T-helper 1 cell (primary cell): Measurements from ENCODE around the gene DOCK9.

Experiments
- DNase-seq, 5 donors: peaks; one replicate each; pipeline ENCODE4 v3.0.0-alpha.2; 2012 to 2020

Gene DOCK9

DNA sequence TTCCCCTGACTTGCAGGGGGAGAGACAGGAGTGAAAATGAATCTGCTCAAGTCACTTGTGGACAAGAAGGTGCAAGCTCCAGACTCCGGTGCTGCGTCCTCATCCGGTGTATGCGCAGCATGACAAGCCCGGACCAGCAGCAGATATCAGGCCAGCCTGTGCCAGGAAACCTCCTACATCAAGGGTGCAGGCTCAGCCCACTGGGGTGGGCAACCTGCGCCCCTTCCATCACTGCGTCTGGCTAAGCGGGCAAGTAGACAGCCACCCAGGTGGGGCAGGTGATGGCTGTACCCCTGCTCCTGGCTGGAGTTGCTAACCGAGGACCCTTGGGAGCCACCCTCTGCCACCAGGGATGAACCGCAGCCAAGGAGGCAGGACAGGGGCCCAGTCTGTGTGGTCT lies 192.5 kb downstream of the DOCK9 start:
- no peak for DNase-seq

DNA sequence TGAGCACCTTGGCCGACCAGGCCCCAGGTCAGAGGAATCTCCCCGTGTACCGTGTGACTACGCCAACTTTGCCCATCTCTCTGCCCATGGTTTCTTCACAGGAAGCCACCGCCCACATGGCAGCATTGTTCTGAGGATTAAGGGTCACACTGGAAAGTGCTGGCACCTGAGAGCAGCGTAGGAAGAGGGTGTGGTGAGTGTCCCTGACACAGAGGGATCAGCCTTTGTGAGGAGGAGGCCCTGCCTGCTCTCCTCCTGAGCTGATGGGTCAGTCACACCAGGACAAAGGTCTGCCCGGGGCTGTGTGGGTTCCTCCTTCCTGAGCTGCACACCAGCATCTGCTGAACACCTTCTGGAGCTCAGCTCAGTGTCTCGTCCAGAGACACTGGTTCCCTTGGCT lies 193.2 kb downstream of the DOCK9 start:
- no peak for DNase-seq

DNA sequence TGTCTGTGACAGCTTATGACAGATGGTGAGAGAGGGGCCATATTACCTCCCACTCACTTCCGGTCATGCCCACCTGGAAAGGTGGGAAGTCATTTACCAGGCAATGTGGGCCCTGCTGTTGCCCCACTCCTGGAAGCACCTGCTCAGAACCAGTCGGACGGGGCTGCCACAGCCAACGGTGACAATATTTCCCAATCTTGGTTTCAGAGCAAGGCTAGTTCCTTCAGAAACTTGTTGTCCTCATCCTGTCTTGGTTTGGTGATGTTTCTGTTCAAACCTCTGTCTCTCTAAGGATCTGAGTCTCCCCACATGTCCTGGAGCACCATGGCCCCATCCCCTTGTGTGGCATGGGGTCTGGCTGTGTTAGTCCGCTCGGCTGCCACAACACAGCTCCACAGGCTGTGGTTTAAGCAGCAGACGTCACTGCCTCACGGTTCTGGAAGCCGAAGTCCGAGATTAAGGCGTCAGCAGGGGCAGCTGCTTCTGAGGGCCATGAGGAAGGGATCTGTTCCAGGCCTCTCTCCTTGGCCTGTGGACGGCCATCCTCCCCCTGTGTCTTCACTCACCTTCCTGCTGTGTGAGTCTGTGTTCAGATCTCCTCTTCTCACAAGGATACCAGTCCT lies 193.9 kb downstream of the DOCK9 start:
- no peak for DNase-seq

DNA sequence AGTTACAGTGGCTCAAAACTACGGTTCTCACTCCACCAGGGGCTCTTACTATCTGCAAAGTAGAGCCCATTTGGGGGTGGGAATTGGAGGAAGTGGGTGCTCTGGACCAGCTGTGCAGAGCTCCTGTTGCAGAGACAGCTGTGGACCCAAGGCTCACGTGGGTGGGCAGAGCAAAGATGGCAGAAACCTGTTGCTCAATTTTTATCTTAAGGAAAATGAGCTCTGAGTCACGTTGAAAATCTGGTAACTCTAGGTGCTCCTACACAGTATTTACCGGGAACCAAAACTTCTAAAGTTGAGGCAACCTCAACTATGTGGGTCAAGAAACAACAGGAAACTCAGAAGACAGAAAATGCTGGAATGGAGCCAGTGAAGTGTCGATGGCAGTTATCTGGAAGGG lies 195.2 kb downstream of the DOCK9 start:
- no peak for DNase-seq

DNA sequence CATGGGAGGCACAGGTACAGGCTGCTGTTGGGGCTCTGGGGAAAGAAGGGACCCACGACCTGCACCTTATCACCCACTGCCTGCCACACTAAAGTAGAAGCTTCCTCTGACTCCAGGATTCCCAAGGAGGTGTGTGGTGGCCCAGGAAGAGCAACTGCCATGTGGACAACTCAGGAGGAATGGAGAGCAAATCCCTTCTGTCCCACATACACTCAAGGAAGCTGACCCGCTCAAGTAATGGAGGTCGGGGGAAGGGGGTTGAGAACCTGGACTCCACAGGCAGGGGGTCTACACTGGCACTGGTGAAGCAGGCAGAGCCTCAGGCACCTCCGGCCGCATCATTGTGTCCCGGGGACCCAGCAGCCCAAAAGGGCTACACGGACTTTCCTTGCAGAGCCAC lies 196.0 kb downstream of the DOCK9 start:
- DNase-seq: no peak

DNA sequence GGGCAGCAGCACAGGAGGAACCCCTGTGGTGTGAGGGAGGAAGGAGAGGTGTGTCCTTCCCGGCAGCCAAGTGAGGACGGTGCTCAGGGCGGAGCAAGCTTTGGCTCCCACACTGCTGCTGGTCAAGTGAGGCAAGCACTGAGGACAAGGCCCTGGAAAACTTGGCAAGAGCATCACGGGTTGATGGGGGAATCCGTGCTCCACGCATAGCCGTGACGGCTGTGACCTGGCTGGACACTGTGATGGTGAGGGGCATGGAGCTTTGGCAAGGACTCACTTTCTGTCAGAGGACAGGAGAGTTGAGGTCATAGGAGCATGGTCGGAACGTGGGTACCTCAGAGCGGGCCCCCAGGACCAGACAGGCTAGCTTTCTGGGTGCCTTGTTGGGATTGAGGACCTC lies 196.4 kb downstream of the DOCK9 start:
- no peak for DNase-seq

DNA sequence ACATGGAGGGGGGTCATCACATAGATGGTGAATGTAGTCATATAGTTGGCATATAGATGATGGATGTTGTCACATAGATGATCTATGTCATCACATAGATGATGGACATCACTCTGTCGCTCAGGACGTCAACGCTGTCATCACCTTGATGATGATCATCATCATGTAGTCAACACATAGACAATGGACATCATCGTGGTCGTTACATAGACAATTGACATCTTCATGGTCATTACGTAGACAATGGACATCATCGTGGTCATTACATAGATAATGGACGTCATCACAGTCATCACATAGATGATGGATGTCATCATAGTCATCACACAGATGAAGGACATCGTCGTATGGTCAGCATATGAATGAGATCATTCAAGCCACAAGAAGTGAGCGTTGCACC lies 196.8 kb downstream of the DOCK9 start:
- no peak for DNase-seq

DNA sequence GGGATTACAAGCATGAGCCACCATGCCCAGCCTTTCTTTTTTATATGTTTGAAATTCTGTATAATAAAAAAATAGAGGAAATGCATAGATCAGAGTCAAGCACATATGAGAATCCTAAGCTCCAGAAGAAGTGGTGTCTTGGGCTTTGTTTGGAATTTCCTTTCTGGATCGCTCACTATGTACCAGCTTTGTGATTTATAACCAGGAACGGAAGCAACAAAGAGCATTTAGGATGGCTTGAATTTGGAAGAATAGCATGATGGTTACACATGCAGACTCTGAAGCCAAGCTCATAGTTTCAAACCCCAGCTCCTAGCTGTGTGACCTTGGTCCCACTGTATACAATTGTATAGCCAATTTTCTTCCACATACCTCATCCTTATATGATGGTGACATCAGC lies 197.4 kb downstream of the DOCK9 start:
- no peak for DNase-seq

DNA sequence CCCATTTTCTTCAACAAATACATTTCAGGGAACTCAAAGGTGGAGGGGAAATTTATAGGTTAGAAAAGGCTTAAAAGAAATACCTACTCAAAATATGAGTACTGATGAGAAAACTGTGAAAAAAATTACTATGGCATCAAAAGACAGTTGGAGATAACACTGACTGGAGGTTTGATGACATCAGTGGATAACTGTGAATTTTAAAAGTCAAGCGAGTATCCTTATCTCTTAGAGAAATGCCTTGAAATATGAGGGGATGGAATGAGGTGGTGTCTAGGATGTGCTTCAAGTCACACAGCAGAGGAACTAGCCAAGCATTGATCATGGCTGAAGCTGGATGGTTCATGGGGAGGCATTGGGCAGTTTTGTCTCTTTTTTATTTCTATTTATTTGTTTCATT lies 198.2 kb downstream of the DOCK9 start:
- DNase-seq: no peak

DNA sequence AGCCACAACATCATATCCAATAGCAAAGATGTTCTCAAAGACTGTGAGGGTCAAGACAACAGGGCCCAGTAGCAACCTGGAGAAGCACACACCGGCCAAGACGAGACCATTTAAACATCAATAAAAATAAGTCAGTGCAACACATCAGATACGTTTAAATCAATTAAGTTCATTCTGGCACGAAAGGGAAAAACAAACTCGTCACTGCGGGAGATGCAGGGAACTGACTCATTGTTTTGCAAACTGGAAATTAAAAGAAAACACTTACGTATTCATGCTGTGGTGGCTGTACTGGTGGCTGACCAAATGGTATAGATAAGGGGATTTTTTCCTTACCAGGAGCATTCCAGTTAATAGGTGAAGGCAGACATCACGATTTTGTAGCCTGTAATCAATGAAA lies 199.1 kb downstream of the DOCK9 start:
- no peak for DNase-seq

DNA sequence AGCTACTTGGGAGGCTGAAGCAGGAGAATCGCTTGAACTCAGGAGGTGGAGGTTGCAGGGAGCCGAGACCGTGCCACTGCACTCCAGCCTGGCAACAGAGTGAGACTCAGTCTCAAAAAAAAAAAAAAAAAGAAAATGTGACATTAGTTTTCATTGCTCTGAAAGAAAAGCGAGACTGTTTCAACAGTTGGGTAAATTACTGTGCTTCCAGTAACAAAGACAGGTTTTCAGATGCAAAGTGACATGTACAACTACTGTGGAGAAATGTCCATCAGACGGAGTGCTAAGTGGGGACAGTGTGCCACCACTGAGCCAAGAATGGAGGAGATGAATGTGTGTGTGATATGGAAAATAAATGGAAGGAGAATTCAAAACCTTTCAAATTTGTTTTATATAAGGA lies 201.2 kb downstream of the DOCK9 start:
- DNase-seq: no peak

DNA sequence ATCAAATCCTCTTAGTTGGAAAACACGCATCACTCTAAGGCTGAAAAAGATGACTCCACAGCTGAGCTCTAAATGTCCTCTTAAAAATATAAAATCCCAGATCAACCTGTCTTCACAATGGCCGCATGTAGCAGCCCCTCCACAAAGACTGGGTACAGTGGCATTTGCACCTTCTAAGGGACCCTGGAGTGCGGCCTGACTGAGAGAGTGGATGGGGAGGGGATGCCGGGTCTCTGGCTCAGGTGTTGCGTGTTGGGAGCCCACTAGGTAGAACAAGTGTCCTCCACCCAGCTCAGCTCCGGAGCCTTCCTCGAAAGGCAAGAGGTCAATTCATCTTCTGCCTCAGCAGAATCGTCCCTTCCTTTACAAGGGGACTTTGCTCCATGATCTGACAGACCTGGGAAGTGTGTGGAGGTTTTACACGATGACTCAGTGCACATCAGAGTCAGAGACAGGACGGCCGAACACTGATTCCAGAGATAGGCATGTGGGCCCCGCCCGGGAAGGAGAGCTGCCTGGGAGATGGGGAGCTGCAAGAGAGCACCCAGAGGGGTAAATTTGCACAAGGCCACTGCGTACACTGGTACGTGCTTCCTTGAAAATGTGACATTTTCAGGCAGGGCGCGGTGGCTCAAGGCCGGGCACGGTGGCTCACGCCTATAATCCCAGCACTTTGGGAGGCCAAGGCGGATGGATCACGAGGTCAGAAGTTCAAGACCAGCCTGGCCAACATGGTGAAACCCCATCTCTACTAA lies 201.8 kb downstream of the DOCK9 start:
- no peak for DNase-seq

DNA sequence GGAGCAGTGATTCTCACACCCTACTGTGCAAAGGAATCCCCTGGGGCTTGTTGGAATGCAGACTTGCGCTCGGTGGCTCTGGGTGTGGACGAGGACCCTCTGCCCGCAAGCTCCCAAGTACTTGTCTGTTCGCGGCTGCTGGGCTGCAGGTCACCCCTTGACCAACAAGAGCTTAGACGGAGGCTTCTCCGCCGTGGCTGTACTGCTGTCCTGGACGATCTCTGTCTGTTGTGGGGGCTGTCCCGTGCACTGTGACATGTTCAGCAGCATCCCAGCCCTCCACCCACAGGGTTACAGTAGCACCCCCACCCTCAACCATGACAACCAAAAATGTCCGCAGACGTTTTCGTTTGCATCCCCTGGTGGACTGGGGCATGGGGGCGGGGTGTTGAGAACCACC lies 202.5 kb downstream of the DOCK9 start:
- no peak for DNase-seq

DNA sequence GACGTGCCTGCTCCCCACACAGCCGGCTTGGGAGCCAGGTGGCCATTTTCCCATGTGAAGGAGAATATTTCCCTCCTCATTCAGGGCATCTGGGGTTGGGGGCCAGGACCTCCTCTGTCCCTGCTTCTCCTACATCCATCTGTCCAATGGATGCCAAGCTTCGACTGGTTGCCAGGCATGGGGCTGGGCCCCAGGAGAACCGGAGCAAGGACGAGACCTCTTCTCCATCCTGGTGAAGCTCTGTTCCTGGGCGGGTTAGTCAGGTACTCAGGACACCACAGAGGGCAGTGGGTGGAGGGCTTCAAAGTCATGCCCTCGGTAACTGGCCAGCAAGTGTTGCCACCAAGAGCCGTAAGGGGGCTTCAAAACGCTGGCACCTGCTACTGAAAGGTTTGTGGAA lies 203.1 kb downstream of the DOCK9 start:
- no peak for DNase-seq

DNA sequence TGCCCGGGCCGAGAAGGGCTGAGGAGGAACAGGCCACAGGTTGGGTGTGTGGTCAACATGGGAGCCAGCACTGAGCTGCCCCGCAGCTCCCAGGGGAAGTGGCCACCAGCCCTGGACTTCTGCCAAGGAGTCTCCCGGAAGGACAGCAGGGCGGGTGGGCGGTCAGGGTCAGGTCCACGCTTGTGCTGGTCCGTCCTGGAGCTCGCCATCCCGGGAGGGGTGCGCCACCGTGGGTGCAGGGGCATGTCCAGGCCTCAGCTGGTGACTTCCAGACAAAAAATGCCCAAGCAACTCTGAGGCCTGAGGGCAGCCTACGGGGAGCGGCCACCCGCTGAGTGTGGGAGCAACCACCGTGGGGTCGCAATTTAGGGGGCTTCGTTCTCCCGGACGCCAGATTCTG lies 203.9 kb downstream of the DOCK9 start:
- no peak for DNase-seq

DNA sequence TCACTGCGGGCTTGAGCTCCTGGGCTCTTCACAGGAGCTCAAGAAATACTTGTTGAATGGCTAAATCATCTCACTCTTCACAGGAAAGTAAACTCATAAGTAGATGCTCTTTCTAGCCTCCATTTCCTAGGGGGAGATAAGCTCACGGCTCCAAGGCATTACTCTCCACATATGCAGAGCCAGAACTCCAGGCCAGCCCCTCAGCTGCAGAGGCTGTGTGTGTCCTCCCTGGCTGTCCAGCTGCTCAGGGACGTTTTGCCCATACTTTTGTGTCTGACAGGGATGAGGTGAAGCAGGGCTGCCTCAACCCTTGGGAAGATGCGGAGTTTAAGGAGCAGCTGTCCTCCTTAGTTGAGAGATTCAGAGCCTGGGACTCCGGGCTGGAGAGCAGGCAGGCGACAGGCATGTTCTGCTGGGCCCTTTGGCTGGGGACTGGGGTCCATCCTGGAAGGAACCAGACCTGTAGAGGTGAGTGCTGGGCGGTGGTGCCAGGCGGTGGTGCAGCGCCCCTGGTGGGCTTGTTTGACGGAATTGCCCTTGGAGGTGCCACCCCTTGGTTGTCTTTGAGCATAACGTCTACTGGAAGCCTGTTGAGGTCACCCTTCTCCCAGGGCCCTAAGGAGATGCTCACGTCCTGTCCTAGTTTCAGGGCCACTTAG lies 204.9 kb downstream of the DOCK9 start:
- no peak for DNase-seq

DNA sequence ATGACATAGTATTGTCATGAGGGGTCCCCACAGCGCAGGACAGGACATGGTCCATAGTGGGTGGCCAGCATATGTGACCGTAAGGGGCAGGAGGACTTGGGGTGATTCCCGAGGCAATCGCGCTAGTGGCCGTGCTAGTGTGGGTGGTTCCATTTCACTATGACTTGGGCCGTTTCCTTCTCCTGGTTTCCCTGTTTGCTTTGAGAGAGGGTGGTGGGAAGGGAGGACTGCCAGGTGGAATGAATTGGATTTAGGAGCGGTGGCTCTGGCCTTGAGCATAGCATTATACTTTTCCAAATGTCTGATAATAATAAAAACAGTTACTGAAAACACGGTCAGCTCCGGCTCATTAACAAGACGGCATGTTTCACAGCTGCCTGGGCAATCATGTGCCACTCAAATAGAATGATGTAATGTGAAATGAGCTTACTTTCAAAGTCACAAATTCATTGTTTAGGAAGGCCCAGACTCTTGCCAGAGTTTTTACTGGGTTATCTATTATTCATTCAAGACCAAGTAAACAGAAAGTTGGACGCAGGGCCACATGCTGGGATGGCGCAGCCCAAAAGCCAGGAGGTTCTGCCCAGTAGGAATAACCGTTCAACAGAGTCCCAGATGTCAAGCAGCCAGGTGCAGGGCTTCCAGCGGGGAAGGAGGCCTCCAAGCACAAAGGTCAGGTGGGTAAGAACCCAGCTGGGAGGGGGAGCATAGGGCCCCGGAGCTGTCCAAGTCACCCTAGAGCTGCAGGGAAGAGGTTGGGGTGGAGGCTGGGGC lies 205.8 kb downstream of the DOCK9 start:
- no peak for DNase-seq

DNA sequence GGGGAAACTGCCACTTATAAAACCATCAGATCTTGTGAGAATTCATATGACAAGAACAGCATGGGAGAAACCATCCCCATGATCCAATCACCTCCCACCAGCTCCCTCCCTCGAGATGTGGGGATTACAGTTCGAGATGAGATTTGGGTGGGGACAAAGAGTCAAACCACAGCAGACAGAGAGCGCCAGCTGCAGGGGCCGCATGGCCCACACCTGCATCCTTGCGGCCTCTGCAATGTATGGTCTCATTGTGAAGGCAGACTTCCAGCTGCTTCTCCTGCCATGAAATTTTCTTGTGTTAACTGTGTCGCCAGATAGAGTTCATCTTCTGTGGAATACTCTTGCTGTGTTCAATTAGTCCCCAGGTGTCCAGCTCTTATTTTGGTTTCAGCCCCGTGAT lies 208.1 kb downstream of the DOCK9 start:
- DNase-seq: no peak

DNA sequence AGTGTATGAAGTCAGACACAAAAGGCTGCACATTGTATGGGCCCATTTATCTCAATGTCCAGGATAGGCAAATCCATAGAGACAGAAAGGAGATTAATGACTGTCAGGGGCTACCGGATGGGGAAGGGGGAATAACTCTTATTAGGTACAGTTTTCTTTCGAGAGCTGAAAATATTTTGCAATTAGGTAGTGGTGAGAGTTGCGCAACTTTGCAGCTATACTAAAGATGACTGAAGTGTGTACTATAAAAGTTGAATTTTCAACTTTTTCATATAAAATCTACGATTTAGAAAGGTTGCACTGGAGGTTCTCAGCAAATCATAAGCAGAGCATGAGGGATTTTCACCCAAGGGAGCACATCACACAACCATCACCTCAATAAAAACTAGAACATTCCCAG lies 209.3 kb downstream of the DOCK9 start:
- DNase-seq: no peak

DNA sequence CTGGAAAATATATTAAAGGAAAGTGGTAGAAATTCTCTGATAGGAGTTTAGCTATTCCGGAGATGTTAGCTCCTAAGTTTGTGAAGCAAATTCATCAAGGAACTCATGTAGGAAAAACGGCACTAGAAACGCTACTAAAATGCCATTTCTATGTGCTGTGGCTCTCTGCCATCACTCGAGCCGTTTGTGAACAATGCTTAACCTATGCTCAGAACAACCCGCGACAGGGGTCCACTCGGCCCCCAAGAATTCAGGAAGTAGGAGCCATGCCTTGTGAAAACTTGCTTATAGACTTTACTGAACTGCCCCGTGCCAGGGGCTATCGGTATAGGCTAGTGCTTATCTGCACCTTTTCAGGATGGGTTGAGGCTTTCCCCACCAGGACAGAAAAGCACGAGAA lies 211.2 kb downstream of the DOCK9 start:
- DNase-seq: no peak

DNA sequence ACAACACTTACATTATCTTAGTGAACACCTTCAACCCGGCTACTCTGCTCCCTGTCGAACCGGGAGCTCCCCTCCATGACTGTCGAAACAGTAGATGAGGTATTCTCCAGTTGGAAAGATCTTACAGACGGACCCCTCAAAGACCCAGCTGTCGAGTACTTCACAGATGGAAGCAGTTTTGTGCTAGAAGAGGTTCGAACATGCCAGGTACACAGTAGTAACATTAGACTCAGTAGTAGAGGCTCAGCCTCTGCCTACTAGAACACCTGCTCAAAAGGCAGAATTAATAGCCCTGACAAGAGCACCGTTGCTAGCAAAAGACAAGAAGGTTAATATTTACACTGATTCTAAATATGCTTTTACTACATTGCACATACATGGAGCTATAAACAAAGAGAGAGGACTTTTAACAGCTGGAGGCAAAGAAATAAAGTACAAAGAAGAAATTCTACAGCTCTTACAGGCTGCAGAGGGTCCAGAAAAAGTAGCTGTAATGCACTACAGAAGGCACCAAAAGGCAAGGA lies 211.8 kb downstream of the DOCK9 start:
- no peak for DNase-seq

DNA sequence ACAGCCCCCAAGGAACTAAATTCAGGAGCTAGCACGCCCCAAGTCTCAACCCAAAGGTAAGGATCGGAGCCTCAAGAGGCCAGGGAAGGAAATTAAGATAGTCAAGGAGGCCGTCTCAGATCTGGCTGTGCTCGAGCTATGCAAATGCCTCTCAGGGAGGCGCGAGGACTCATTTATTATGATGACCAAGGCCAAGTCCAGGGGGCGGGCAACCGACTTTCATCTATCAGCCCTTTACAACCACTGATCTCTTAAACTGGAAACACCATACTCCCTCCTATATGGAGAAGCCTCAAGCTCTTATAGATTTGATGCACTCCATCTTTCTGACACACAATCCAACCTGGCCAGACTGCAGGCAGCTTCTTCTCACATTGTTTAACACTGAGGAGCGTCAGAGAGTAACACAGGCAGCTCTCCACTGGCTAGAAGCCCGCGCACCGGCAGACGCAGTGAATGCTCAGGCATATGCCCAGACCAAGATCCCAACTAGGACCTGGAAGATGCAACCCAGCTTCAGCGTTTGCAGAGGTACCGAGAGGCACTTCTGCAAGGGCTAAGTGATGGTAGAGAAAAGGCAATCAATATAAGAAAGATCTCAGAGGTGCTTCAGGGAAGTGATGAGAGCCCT lies 215.8 kb downstream of the DOCK9 start:
- no peak for DNase-seq
